AG09309 (cell line): Measurements from ENCODE around the gene AP1G1.

ENCODE experiments used
- DNase-seq: peaks from one replicate; pipeline ENCODE4 v3.0.0-alpha.2; 2010; ENCODE audit warnings: low read depth
- H3K4me3 ChIP-seq: 2 replicates; pipeline ENCODE4 v1.5.1; 2011; ENCODE audit warnings: mild to moderate bottlenecking, low read depth, low read length, moderate library complexity; ENCODE audit not compliant: control insufficient read depth
- TF ChIP-seq, protein P1 (sequence below): IDR thresholded peaks from 2 replicates; pipeline ENCODE4 v1.5.1; 2011; ENCODE audit warnings: mild to moderate bottlenecking, low read depth, low read length, inconsistent platforms; ENCODE audit not compliant: insufficient read depth, control insufficient read depth; ENCODE audit errors: missing control alignments

AP1G1 gene

DNA sequence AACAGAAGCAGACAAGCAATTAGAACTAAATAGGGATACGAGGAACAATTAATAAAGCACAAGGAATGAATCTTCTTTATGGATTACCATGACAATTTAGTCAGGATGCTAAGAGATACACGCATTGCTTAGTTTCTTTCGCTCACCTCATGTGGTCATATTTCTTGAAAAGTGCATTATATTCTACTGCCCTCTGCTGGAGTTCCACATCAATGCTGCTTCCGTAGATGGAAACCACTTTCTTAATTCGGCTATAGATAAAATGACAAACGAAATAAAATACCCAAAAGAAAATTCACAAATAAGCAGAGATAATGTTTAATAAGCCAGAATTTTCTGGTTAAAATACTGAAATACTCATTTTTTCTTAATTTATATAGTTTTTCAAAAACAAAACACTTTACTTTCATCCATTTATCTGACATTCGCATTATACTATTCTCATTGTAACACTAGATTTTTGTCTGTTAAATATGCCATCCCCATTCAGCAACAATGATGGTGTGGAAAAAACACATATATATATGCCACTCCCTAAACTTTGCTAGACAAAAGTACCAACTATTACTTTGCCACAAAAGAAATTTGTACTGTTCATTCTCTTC lies 62.1 kb downstream of the AP1G1 start:
- TF ChIP-seq, protein P1, sequence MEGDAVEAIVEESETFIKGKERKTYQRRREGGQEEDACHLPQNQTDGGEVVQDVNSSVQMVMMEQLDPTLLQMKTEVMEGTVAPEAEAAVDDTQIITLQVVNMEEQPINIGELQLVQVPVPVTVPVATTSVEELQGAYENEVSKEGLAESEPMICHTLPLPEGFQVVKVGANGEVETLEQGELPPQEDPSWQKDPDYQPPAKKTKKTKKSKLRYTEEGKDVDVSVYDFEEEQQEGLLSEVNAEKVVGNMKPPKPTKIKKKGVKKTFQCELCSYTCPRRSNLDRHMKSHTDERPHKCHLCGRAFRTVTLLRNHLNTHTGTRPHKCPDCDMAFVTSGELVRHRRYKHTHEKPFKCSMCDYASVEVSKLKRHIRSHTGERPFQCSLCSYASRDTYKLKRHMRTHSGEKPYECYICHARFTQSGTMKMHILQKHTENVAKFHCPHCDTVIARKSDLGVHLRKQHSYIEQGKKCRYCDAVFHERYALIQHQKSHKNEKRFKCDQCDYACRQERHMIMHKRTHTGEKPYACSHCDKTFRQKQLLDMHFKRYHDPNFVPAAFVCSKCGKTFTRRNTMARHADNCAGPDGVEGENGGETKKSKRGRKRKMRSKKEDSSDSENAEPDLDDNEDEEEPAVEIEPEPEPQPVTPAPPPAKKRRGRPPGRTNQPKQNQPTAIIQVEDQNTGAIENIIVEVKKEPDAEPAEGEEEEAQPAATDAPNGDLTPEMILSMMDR = peak; percentile 67
- DNase-seq = no peak
- H3K4me3 ChIP-seq = no peak overlapping the region

DNA sequence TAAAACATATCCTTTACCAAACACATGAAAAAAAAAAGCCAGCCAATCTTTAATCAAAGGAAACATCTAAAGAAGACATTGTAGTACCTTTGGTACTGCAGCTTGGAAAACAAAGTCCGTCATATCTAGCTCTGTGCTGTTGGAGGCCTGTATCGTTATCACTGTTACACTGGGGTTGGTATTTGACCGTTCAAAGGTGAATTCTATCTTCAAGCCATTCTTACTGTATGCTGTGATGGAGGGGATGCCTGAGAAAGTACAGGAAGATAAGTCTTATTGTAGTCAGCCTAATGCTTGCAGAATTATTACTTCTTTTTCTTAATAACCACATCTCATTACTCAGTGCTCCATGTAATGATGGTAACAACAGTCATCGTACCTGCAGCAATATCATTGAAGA lies 69.8 kb downstream of the AP1G1 start:
- DNase-seq = no peak
- TF ChIP-seq, protein P1 = no peak
- H3K4me3 ChIP-seq = no peak overlapping the region

DNA sequence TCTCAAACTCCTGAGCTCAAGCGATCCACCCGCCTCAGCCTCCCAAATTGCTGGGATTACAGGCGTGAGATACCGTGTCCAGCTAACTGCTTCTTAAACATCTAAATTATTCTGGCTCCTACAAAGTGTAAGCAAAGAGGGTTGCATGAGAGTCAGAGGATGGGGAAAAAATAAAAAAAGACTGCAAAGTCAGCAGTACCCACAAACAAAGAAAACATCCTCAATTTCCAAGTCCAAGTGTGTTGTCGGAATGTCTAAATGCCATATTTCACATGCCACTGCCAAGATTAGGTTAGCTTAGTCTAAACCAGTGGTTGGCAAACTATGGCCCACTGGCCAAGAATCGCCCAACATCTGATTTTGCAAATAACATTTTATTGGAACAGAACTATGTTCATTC lies 71.1 kb downstream of the AP1G1 start:
- TF ChIP-seq, protein P1 = no peak
- H3K4me3 ChIP-seq = no peak overlapping the region
- DNase-seq = no peak

DNA sequence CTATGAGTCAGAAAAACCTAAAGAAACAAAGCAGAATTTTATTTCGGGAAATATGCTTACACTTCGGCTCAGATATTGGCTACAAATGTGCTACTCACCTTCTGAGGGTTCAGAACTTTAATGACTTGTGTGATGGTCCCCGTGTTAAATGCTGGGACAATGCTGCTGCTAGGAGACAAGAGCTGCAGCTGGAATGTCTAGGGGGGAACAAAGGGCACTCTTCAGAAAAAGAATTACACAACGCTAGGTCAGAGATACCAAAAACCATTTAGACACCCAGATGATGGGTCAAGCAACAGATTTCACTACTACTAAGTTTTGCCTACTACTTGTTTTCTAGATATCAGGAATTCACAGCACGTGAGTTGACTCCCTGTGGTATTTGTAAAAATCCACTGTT lies 74.1 kb downstream of the AP1G1 start:
- H3K4me3 ChIP-seq = no peak overlapping the region
- DNase-seq = no peak
- TF ChIP-seq, protein P1 = no peak

DNA sequence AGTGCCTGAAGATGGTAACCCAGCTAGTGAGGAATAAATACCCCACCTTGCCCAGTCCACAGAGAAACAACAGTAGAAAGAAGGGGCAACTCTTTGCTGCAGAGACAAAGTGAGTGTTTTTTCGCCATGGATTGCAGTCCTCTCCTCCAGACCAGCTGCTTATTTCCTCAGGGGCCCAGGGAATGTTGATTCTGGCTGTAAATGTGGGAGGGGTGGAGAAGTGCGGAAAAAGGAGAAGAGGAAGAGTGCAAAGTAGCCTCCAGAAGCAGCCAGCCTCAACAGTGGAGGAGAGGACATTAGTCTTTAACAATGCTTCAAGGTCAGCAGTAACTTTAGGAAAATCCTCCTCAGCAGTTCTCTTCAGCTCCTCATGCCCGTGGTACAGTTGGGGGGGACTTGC lies 76.0 kb downstream of the AP1G1 start:
- no peak overlapping the region for H3K4me3 ChIP-seq
- DNase-seq = no peak
- TF ChIP-seq, protein P1 = no peak

DNA sequence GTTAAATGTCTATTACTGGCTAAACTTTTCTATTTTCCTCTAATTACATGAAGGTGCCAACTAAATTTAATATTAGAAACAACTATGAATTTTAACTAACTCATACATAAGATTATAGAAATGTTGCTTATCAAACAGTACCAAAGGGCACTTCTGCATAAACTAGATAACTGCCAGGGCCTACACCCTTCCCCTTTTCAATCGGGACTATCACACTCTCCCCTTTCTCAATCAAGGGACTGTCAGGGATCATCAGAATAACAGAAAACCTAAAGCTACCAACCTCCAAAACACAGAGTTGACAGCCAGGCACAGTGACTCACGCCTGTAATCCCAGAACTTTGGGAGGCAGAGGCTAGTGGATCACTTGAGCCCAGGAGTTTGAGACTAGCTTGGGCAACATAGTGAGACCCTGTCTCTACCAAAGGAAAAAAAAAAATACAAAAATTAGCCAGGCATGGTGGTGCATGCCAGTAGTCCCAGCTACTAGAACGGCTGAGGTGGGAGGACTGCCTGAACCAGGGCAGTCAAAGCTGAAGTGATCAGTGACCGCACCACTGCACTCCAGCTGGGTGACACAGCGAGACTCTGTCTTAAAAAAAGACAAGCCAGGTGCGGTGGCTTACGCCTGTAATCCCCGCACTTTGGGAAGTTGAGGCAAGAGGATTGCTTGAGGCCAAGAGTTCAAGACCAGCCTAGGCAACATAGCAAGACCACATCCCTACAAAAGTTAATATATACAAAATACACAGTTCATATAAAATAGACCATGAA lies 80.9 kb downstream of the AP1G1 start:
- DNase-seq = no peak
- TF ChIP-seq, protein P1 = no peak
- H3K4me3 ChIP-seq = no peak overlapping the region
